Measurements from ENCODE around the gene RASGRF1.

DNA sequence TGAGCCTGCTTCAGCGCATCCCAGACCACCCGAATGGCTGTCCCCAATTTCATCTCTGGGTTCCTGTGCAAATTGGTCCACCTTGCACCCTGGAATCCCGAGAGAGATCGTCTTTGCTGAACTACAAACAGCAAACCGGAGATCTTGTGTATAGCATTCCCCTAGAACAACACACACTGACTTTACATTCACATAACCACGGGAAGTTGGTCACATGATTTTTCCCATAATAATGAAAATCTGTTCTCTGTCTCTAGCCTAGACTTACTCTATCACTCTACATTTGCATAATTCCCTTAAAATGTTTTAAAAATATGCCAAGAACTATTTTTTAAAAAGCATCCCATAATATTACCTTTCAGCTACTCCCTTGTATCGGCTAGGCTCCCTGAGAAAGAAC lies 180.3 kb downstream of the RASGRF1 start:
- TF ChIP-seq, protein P1, sequence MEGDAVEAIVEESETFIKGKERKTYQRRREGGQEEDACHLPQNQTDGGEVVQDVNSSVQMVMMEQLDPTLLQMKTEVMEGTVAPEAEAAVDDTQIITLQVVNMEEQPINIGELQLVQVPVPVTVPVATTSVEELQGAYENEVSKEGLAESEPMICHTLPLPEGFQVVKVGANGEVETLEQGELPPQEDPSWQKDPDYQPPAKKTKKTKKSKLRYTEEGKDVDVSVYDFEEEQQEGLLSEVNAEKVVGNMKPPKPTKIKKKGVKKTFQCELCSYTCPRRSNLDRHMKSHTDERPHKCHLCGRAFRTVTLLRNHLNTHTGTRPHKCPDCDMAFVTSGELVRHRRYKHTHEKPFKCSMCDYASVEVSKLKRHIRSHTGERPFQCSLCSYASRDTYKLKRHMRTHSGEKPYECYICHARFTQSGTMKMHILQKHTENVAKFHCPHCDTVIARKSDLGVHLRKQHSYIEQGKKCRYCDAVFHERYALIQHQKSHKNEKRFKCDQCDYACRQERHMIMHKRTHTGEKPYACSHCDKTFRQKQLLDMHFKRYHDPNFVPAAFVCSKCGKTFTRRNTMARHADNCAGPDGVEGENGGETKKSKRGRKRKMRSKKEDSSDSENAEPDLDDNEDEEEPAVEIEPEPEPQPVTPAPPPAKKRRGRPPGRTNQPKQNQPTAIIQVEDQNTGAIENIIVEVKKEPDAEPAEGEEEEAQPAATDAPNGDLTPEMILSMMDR (IDR thresholded peaks at IDR 0.05): no peak
- TF ChIP-seq EZH2 (IDR thresholded peaks at IDR 0.05; ENCODE audit: borderline replicate concordance, insufficient read depth, low read depth, low read length, poor library complexity, severe bottlenecking): no peak

Measured in B cell (primary cell).